ENCODE measurements around the gene TCEAL7.
"Not testable (repeated sequence)": the region's sequence is repeated elsewhere in the genome, so short reads cannot be mapped to it uniquely, and the experiment has no call there.

The TCEAL7 gene

DNA sequence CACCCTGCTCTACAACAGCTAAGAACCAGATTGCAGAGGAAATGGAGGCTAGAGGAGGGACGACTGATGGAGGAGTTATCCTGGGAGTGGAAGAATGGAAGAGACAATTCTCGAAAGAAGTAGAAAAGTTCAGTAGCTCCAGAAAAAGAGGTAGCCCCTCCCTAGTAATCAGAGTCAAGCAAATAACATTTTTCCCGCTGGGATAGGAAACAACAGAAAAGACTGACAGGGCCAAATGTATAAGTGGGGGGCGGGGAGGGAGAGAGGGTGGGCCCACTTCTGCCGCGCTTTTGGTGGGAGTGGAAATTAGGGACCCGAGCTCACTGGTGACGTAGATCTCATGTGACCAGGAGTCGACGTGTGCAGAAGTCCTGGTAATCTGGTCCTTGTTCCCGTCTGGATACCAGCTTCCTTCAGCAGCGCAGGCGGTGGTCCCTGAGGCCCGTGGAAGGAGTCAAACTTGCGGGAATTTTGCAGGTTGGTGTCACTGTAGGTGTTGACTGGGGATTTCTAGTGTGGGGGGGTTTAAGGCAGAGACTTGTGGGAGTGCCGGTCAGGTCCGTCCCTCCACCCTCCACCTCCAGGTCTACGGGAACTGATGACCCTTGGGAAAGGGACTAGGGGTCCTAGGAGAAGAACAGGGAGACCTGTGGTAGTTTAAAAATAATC, 26.2 kb downstream of the TCEAL7 start, which contains the start of gene TCEAL9:
Gene TCEAL9 (plus strand): TSS at position 377 of the 669 bp plus-strand sequence. CDS start 1,179 bp downstream, outside the sequence.
- WGBS, result 0% methylated on average over 12 of the region's 18 CpGs
- peak within 1 kb of the TSS in 1 of 2 experiments; percentile 92 for H3K4ac ChIP-seq (ENCODE audit: low read depth in 1 of 2, low read length in 2 of 2)
- H3K18ac ChIP-seq (ENCODE audit: low read depth in 1 of 2, low read length in 2 of 2), result peak within 1 kb of the TSS; percentile 92 to 95
- H2AK5ac ChIP-seq (ENCODE audit: low read length, severe bottlenecking), result peak within 1 kb of the TSS; percentile 70
- no peak within 1 kb of the TSS for H2AFZ ChIP-seq (ENCODE audit: low read depth, low read length)
- peak within 1 kb of the TSS; percentile 99 for H3K9ac ChIP-seq (ENCODE audit: low read length)
- H3K27ac ChIP-seq (ENCODE audit: low read length, poor library complexity, severe bottlenecking), result peak within 1 kb of the TSS; percentile 88
- H2BK15ac ChIP-seq (ENCODE audit: low read depth, poor library complexity, severe bottlenecking), result no peak within 1 kb of the TSS
- peak within 1 kb of the TSS; percentile 52 for H3K4me2 ChIP-seq (ENCODE audit: low read length, poor library complexity, severe bottlenecking)
- no peaks in the 10 kb centered on the region for H3K79me1 ChIP-seq (replicated peaks; ENCODE audit: low read length, poor library complexity, severe bottlenecking)
- peaks cover 0 to 7% of the 10 kb centered on the region in 2 experiments for H3K27me3 ChIP-seq (ENCODE audit: control insufficient read depth in 1 of 2, insufficient read depth in 1 of 2, low read length in 2 of 2)
- H4K91ac ChIP-seq (ENCODE audit: low read length), result peak within 1 kb of the TSS; percentile 80
- peaks cover 2% of the 10 kb centered on the region for H3K4me1 ChIP-seq (ENCODE audit: control insufficient read depth, insufficient read depth, low read depth, low read length)
- H3K4me3 ChIP-seq (ENCODE audit: insufficient read depth in 1 of 2, low read depth in 1 of 2, low read length in 2 of 2), result peak within 1 kb of the TSS; percentile 74 to 89
- H3K9me3 ChIP-seq (ENCODE audit: control insufficient read depth, low read length), result no peaks in the 10 kb centered on the region
- peak; percentile 84 for DNase-seq
- H3K36me3 ChIP-seq (ENCODE audit: control insufficient read depth in 1 of 2, insufficient read depth in 2 of 2, low read depth in 1 of 2, low read length in 2 of 2), result peaks cover 0 to 10% of the 10 kb centered on the region in 2 experiments
- H3K23ac ChIP-seq (ENCODE audit: low read length in 2 of 2), result peak within 1 kb of the TSS in 1 of 2 experiments; percentile 79
- H3K14ac ChIP-seq (ENCODE audit: low read length in 2 of 2), result no peak within 1 kb of the TSS
- peak within 1 kb of the TSS; percentile 41 for H4K8ac ChIP-seq (ENCODE audit: low read length)
- H2BK120ac ChIP-seq (ENCODE audit: low read depth, low read length), result peak within 1 kb of the TSS; percentile 13
- H2BK5ac ChIP-seq (ENCODE audit: low read depth, low read length, poor library complexity, severe bottlenecking), result peak within 1 kb of the TSS; percentile 25
- H2BK12ac ChIP-seq (ENCODE audit: low read length in 2 of 2), result no peak within 1 kb of the TSS

DNA sequence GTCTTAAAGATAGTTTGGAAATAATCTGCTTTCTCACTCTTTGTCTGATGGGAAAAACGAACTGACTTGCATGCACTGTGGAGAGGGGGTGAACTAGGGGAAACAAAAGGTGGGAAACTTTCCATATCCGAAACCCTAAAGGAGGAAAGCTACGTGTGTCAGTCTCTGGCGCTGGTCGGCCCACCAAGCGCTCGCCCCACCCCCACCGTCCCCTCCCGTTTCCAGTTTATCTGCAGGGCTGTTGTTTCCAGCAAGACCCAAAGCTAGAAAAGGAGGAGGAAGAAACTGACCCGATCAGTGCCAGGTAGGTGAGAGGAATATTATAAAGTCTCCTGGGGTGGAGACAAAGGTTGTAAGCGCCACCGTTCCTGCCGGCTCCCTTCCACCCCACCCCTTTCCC, 26.8 kb downstream of the TCEAL7 start:
- Histone ChIP-seq H3K14ac (ENCODE audit: low read length in 2 of 2) (no peak overlapping the region), H3K23ac (ENCODE audit: low read length in 2 of 2) (no peak overlapping the region), H2BK120ac (ENCODE audit: low read depth, low read length) (peak overlapping the region; percentile 13), H2BK5ac (ENCODE audit: low read depth, low read length, poor library complexity, severe bottlenecking) (no peak overlapping the region), H2AFZ (ENCODE audit: low read depth, low read length) (no peak overlapping the region), H2BK15ac (ENCODE audit: low read depth, poor library complexity, severe bottlenecking) (no peak overlapping the region), H3K4me1 (ENCODE audit: control insufficient read depth, insufficient read depth, low read depth, low read length) (peaks cover 2% of the 10 kb centered on the region), H3K4me3 (ENCODE audit: insufficient read depth in 1 of 2, low read depth in 1 of 2, low read length in 2 of 2) (peak overlapping the region; percentile 74 to 89), H3K9ac (ENCODE audit: low read length) (peak overlapping the region; percentile 99), H3K27me3 (ENCODE audit: control insufficient read depth in 1 of 2, insufficient read depth in 1 of 2, low read length in 2 of 2) (peaks cover 0 to 7% of the 10 kb centered on the region in 2 experiments), H3K27ac (ENCODE audit: low read length, poor library complexity, severe bottlenecking) (peak overlapping the region; percentile 88), H3K4ac (ENCODE audit: low read depth in 1 of 2, low read length in 2 of 2) (peak overlapping the region in 1 of 2 experiments; percentile 92), H2BK12ac (ENCODE audit: low read length in 2 of 2) (no peak overlapping the region), H3K79me1 (replicated peaks; ENCODE audit: low read length, poor library complexity, severe bottlenecking) (no peaks in the 10 kb centered on the region), H4K91ac (ENCODE audit: low read length) (no peak overlapping the region), H4K8ac (ENCODE audit: low read length) (no peak overlapping the region), H3K18ac (ENCODE audit: low read depth in 1 of 2, low read length in 2 of 2) (peak overlapping the region in 1 of 2 experiments; percentile 92), H2AK5ac (ENCODE audit: low read length, severe bottlenecking) (no peak overlapping the region), H3K9me3 (ENCODE audit: control insufficient read depth, low read length) (no peaks in the 10 kb centered on the region), H3K4me2 (ENCODE audit: low read length, poor library complexity, severe bottlenecking) (peak overlapping the region; percentile 35), H3K36me3 (ENCODE audit: control insufficient read depth in 1 of 2, insufficient read depth in 2 of 2, low read depth in 1 of 2, low read length in 2 of 2) (peaks cover 0 to 10% of the 10 kb centered on the region in 2 experiments)
- DNase-seq, result no peak
- WGBS, result 0% methylated on average over 1 of the region's 13 CpGs

DNA sequence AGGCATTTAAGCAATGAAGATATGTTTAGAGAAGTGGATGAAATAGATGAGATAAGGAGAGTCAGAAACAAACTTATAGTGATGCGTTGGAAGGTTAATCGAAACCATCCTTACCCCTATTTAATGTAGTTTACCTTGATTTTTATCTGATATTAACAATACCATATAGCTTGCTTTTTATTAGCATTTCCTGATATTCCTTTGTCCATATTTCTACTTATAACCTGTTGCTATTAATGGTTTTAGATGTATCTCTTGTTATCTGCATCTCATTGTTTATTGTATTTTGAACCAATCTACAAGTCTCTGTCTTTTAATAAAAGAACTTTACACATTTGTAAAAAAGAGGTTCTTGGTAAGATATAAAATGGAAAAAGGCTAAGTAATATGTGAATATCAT, 27.8 kb downstream of the TCEAL7 start:
- Histone ChIP-seq H2BK5ac (ENCODE audit: low read depth, low read length, poor library complexity, severe bottlenecking) (no peak overlapping the region), H2AK5ac (ENCODE audit: low read length, severe bottlenecking) (no peak overlapping the region), H2AFZ (ENCODE audit: low read depth, low read length) (no peak overlapping the region), H2BK12ac (ENCODE audit: low read length in 2 of 2) (no peak overlapping the region), H3K79me1 (replicated peaks; ENCODE audit: low read length, poor library complexity, severe bottlenecking) (no peaks in the 10 kb centered on the region), H2BK120ac (ENCODE audit: low read depth, low read length) (no peak overlapping the region), H3K4me1 (ENCODE audit: control insufficient read depth, insufficient read depth, low read depth, low read length) (peaks cover 2% of the 10 kb centered on the region), H3K27me3 (ENCODE audit: control insufficient read depth in 1 of 2, insufficient read depth in 1 of 2, low read length in 2 of 2) (peaks cover 0 to 7% of the 10 kb centered on the region in 2 experiments), H2BK15ac (ENCODE audit: low read depth, poor library complexity, severe bottlenecking) (no peak overlapping the region), H3K4me2 (ENCODE audit: low read length, poor library complexity, severe bottlenecking) (peak overlapping the region; percentile 61), H4K91ac (ENCODE audit: low read length) (no peak overlapping the region), H3K27ac (ENCODE audit: low read length, poor library complexity, severe bottlenecking) (no peak overlapping the region), H3K23ac (ENCODE audit: low read length in 2 of 2) (no peak overlapping the region), H3K14ac (ENCODE audit: low read length in 2 of 2) (no peak overlapping the region), H3K9me3 (ENCODE audit: control insufficient read depth, low read length) (no peaks in the 10 kb centered on the region), H3K9ac (ENCODE audit: low read length) (peak overlapping the region; percentile 99), H3K4ac (ENCODE audit: low read depth in 1 of 2, low read length in 2 of 2) (no peak overlapping the region), H3K4me3 (ENCODE audit: insufficient read depth in 1 of 2, low read depth in 1 of 2, low read length in 2 of 2) (peak overlapping the region in 1 of 2 experiments; percentile 89), H3K18ac (ENCODE audit: low read depth in 1 of 2, low read length in 2 of 2) (no peak overlapping the region), H3K36me3 (ENCODE audit: control insufficient read depth in 1 of 2, insufficient read depth in 2 of 2, low read depth in 1 of 2, low read length in 2 of 2) (peaks cover 0 to 10% of the 10 kb centered on the region in 2 experiments), H4K8ac (ENCODE audit: low read length) (no peak overlapping the region)
- no peak for DNase-seq
- WGBS, result no CpG with 5 or more reads among the region's 2 CpGs

DNA sequence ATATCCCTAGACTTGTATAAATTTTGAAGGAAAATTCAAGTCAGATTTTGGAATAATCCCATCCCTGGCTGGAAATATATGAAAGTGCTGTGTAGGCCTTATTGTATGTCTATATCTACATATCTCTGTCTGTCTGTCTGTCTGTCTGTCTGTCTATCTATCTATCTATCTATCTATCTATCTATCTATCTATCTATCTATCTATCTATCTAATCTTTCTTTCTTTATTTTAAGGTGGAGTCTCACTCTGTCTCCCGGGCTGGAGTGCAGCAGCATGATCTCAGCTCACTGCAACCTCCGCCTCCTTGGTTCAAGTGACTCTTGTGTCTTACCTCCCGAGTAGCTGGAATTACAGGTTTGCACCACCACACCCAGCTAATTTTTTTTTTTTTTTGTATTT, 29.6 kb downstream of the TCEAL7 start:
- H3K4ac ChIP-seq (ENCODE audit: low read depth in 1 of 2, low read length in 2 of 2); H2BK15ac ChIP-seq (ENCODE audit: low read depth, poor library complexity, severe bottlenecking); DNase-seq; H3K9me3 ChIP-seq (ENCODE audit: control insufficient read depth, low read length); H3K9ac ChIP-seq (ENCODE audit: low read length); H3K4me3 ChIP-seq (ENCODE audit: insufficient read depth in 1 of 2, low read depth in 1 of 2, low read length in 2 of 2); H4K8ac ChIP-seq (ENCODE audit: low read length); H4K91ac ChIP-seq (ENCODE audit: low read length); H3K27ac ChIP-seq (ENCODE audit: low read length, poor library complexity, severe bottlenecking); H2BK5ac ChIP-seq (ENCODE audit: low read depth, low read length, poor library complexity, severe bottlenecking); H3K4me1 ChIP-seq (ENCODE audit: control insufficient read depth, insufficient read depth, low read depth, low read length); H2BK120ac ChIP-seq (ENCODE audit: low read depth, low read length); H3K79me1 ChIP-seq (replicated peaks; ENCODE audit: low read length, poor library complexity, severe bottlenecking); H3K23ac ChIP-seq (ENCODE audit: low read length in 2 of 2); H3K18ac ChIP-seq (ENCODE audit: low read depth in 1 of 2, low read length in 2 of 2); H3K27me3 ChIP-seq (ENCODE audit: control insufficient read depth in 1 of 2, insufficient read depth in 1 of 2, low read length in 2 of 2); H2AFZ ChIP-seq (ENCODE audit: low read depth, low read length); H3K4me2 ChIP-seq (ENCODE audit: low read length, poor library complexity, severe bottlenecking); H2AK5ac ChIP-seq (ENCODE audit: low read length, severe bottlenecking); H3K14ac ChIP-seq (ENCODE audit: low read length in 2 of 2); H2BK12ac ChIP-seq (ENCODE audit: low read length in 2 of 2): not testable (repeated sequence)
- H3K36me3 ChIP-seq (ENCODE audit: control insufficient read depth in 1 of 2, insufficient read depth in 2 of 2, low read depth in 1 of 2, low read length in 2 of 2), result peaks cover 0 to 10% of the 10 kb centered on the region in 2 experiments
- 100% methylated on average over 2 of the region's 3 CpGs for WGBS

Data from mesenchymal stem cell (in vitro differentiated cells and primary cell).